BJ (cell line): ENCODE data around the gene SCARB1. TPM values are rescaled to one million over a fixed set of nuclear protein-coding genes. Genes with fewer than 3 reads are reported as not detected.

ENCODE experiments used
- CTCF ChIA-PET: fragments of 350-600 bp; formaldehyde crosslinking; extraction: SDS; loops from one replicate; lab custom pipeline; 2021; ENCODE audit warnings: antibody characterized with exemption, inconsistent platforms; lab: Yijun Ruan, JAX
- POLR2A ChIA-PET: fragments of 300-600 bp; sonication (Branson Sonifier 250); formaldehyde crosslinking; extraction: SDS; loops from one replicate; lab custom pipeline; 2021; ENCODE audit warnings: antibody characterized with exemption; lab: Charles Lee
- DNase-seq: peaks from one replicate; pipeline ENCODE4 v3.0.0-alpha.2; 2011; ENCODE audit warnings: low read depth
- H3K27me3 ChIP-seq: 2 replicates; pipeline ENCODE4 v1.6.0; 2011; ENCODE audit warnings: low read length; ENCODE audit not compliant: control insufficient read depth, insufficient read depth
- H3K36me3 ChIP-seq: 2 replicates; pipeline ENCODE4 v1.5.1; 2011; ENCODE audit warnings: low read length; ENCODE audit not compliant: control insufficient read depth, insufficient read depth
- H3K4me3 ChIP-seq: 2 replicates; pipeline ENCODE4 v1.5.1; 2011; ENCODE audit warnings: low read depth, mild to moderate bottlenecking, control low read depth, low read length
- CTCF ChIP-seq: IDR thresholded peaks from 2 replicates; pipeline ENCODE4 v1.5.1; 2011; ENCODE audit warnings: low read depth, mild to moderate bottlenecking, control low read depth, inconsistent platforms, low read length, moderate library complexity; ENCODE audit not compliant: insufficient read depth
- polyA plus RNA-seq: library from polyadenylated mRNA; depleted of rRNA; stranded (reverse); fragments of >200 nt; gene quantifications from 2 replicates; pipeline ENCODE4 v1.2.3, GENCODE V29; 2011

SCARB1 gene
- polyA plus RNA-seq, 1 experiment = 38.4 TPM

DNA sequence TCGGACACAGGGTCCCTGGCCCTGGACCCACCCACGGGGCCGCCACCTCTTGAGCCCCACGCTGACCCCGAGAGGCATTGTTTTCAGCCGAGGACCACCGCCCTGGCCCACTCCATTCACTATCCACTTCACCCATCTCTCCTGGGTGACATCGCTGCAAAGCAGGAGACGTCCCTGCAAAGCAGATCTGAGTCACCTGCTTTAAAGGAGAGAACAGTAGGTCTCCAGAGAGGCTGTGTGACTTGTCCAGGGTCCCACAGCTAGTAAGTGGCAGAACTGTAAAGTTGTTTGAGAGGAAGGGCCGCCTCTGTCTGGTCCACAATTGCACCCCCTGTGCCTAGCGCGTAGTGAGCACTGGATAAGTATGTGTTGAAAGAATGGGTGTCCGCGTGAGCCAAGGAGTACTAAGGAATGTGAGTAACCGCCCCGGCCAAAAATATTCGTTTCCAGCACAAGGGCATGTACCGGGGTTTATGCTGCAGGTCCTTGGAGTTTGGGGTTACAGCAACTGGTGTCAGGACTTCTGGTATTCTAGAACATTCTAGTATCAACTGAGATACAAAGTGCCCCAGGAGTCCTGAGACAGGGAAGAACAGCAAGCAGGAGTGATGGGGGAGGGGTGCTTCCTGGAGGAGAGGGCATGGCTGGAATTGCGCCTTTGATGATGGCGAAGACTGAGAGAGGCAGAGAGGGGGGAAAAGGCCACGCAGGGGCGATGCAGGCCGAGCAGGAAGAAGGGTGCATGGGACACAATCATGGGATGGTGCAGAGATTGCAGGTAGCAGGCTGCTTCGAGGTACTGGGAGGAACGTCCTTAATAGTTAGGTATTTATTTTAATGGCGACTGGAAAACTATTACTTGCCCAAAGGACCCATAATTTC is 91.1 kb downstream of the SCARB1 start:
- ChIA-PET CTCF (interaction anchor here (0.6 to 3.7 kb wide), 25 partner anchors 76 to 1050 kb away, joined by 3 to 20 read pairs (median 4); no protein-coding TSS in a partner anchor), POLR2A (interaction anchor here (0.5 kb wide), 1 partner anchor 216 kb away, joined by 5 read pairs; the partner anchor contains the start of gene DHX37)
- no peak for DNase-seq
- Histone ChIP-seq H3K36me3 (no peaks in the 10 kb centered on the region), H3K4me3 (no peak overlapping the region), H3K27me3 (no peaks in the 10 kb centered on the region; the same call in 1 of the 2 replicates)
- no peak for TF ChIP-seq CTCF

DNA sequence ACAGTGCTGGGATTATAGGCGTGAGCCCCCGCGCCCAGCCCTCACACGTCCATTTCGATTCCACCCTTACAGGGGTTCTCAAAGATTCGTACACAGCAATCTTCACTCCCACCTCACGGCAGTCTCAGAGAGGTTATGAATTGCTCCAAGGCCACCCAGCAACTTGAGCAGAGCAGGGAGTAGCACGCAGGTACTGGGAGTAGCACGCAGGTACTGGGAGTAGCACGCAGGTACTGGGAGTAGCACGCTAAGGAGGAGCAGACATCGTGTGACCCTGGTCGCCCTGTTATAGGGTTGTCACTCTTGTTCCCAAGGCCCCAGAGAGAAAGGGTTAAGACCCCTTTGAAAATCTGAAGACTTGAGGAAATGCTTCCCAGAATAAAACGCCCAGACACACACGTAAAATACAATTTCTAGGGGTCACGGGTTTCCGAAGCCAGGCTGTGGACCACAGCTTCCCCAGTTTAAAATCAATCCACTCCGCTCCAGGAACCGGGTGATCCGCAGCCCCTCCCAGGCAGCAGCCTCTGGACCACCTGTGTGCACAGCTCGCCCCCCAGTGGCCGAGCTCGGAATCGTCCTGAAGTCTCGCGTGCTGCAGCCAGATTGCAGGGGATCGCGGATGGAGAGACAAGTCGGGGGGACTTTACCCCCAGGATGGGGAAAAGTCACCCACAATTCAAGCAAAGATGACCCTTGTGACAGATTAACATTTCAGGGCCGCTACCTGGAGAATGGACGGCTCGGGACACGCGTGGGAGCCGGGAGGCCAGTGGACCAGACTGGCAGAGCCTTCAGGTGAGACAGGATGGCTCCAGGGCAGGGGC is 92.0 kb downstream of the SCARB1 start:
- TF ChIP-seq CTCF = peak; percentile 98
- ChIA-PET POLR2A (interaction anchor here (0.5 to 0.8 kb wide), 2 partner anchors 217 to 385 kb away, joined by 5 to 6 read pairs; partner anchors contain the start of gene DHX37), CTCF (interaction anchor here (0.6 to 3.7 kb wide), 42 partner anchors 77 to 1049 kb away, joined by 3 to 20 read pairs (median 3); partner anchors contain the start of gene NCOR2)
- no peaks in the 10 kb centered on the region for H3K36me3 ChIP-seq
- H3K4me3 ChIP-seq = no peak overlapping the region
- H3K27me3 ChIP-seq = no peaks in the 10 kb centered on the region; the same call in 1 of the 2 replicates
- no peak for DNase-seq

- DNase-seq = no peak
- no peak for TF ChIP-seq CTCF
- Histone ChIP-seq H3K4me3 (no peak overlapping the region), H3K36me3 (no peaks in the 10 kb centered on the region), H3K27me3 (no peaks in the 10 kb centered on the region; the same call in 1 of the 2 replicates)
- CTCF ChIA-PET = interaction anchor here (1.0 to 3.7 kb wide), 19 partner anchors 135 to 739 kb away, joined by 3 to 20 read pairs (median 4); partner anchors contain the start of gene NCOR2
- POLR2A ChIA-PET = no interaction called here
Observed at GRCh38 chr12:124770728-124771127, 92.9 kb downstream of the SCARB1 start.

- Histone ChIP-seq H3K27me3 (no peaks in the 10 kb centered on the region; the same call in 1 of the 2 replicates), H3K36me3 (no peaks in the 10 kb centered on the region), H3K4me3 (no peak overlapping the region)
- DNase-seq = no peak
- TF ChIP-seq CTCF = no peak
- ChIA-PET POLR2A (no interaction called here), CTCF (interaction anchor here (2.1 to 3.7 kb wide), 4 partner anchors 422 to 738 kb away, joined by 8 to 20 read pairs (median 13); no protein-coding TSS in a partner anchor)
Observed at GRCh38 chr12:124769881-124770512, 93.7 kb downstream of the SCARB1 start.
